K562 (cell line): ENCODE measurements around the gene SPATS2. TPM values are rescaled to one million over a fixed set of nuclear protein-coding genes. Genes with fewer than 3 reads are reported as not detected.

Experiments
- ARNT ChIP-seq, 2 experiments: fragments of 450-650 bp; IDR thresholded peaks; 2 replicates each; pipeline ENCODE4 v1.6.1; 2016; ENCODE audit warnings: mild to moderate bottlenecking in 1 of 2
- CREB1 ChIP-seq, 2 experiments: sonication (generic) in 1 of 2; formaldehyde crosslinking in 1 of 2; IDR thresholded peaks; 2 replicates each; pipeline versions ENCODE4 v1.6.1 to v1.8.0; 2012 to 2022; ENCODE audit warnings: inconsistent platforms in 1 of 2, mild to moderate bottlenecking in 1 of 2, missing genetic modification reagents in 1 of 2, moderate library complexity in 1 of 2
- CTBP1 ChIP-seq: fragments of 450-650 bp; IDR thresholded peaks from 2 replicates; pipeline ENCODE4 v1.6.1; 2016; ENCODE audit warnings: borderline replicate concordance
- ESRRA ChIP-seq: fragments of 450-650 bp; IDR thresholded peaks from 2 replicates; pipeline ENCODE4 v1.6.1; 2014; ENCODE audit warnings: low read depth, mild to moderate bottlenecking, moderate library complexity, borderline replicate concordance
- FOXP1 ChIP-seq: sonication (generic); formaldehyde crosslinking; IDR thresholded peaks from 2 replicates; pipeline ENCODE4 v1.8.0; 2022; ENCODE audit warnings: mild to moderate bottlenecking, missing genetic modification reagents
- GATAD2B ChIP-seq: fragments of 450-650 bp; IDR thresholded peaks from 2 replicates; pipeline ENCODE4 v1.6.1; 2017; ENCODE audit warnings: mild to moderate bottlenecking, borderline replicate concordance
- ILF3 ChIP-seq: fragments of 450-650 bp; IDR thresholded peaks from 2 replicates; pipeline ENCODE4 v1.6.1; 2018; ENCODE audit warnings: antibody characterized with exemption, mild to moderate bottlenecking, moderate library complexity, borderline replicate concordance
- NBN ChIP-seq: fragments of 450-650 bp; IDR thresholded peaks from 2 replicates; pipeline ENCODE4 v1.6.1; 2016; ENCODE audit warnings: low read depth, mild to moderate bottlenecking
- SMC3 ChIP-seq: conservative IDR thresholded peaks from 2 replicates; pipeline ENCODE4 v1.6.1; 2011; ENCODE audit warnings: low read depth, low read length, improper control_type of control experiment; ENCODE audit not compliant: insufficient read depth
- ZNF143 ChIP-seq: sonication (generic); formaldehyde crosslinking; IDR thresholded peaks from 2 replicates; pipeline ENCODE4 v1.9.0; 2022; ENCODE audit warnings: mild to moderate bottlenecking, missing genetic modification reagents
- ZNF696 ChIP-seq: fragments of 250-450 bp; sonication (Bioruptor Pico); conservative IDR thresholded peaks from 2 replicates; pipeline ENCODE4 v1.4.0; 2020; ENCODE audit warnings: mild to moderate bottlenecking, moderate library complexity
- polyA plus RNA-seq, 8 experiments: library from polyadenylated mRNA; depleted of rRNA in 4 of 8; stranded (reverse) in 5 of 8; unstranded in 3 of 8; fragments of >200 nt; fragmentation: Nextera tagmentation in 2 of 8; fragmentation: Illumina TruSeq in 1 of 8; extraction: Ambion mirVana in 2 of 8; extraction: Trizol in 1 of 8; gene quantifications; 2 replicates each; pipeline versions ENCODE4 v1.2.1 to v1.2.3, GENCODE V29; 2011 to 2014; ENCODE audit warnings: inconsistent platforms in 1 of 8, missing spikeins in 1 of 8
- total RNA-seq, 7 experiments: library from RNA; depleted of rRNA in 6 of 7; stranded (reverse); fragments of >200 nt in 6 of 7; fragmentation: Illumina TruSeq in 2 of 7; extraction: Trizol in 2 of 7; gene quantifications; 2 replicates each; pipeline versions ENCODE4 v1.2.1 to v1.2.3, GENCODE V29; 2011 to 2021; ENCODE audit warnings: low replicate concordance in 1 of 7
- TF ChIP-seq, protein P1 (sequence below): fragments of 450-650 bp; formaldehyde crosslinking; IDR thresholded peaks from 2 replicates; pipeline ENCODE4 v1.4.0; 2020; ENCODE audit warnings: mild to moderate bottlenecking, moderate library complexity
- TF ChIP-seq, protein P2 (sequence below): fragments of 450-650 bp; IDR thresholded peaks from 2 replicates; pipeline ENCODE4 v1.6.1; 2016
- TF ChIP-seq, protein P3 (sequence below), 3 experiments: IDR thresholded peaks in 2 of 3; conservative IDR thresholded peaks in 1 of 3; 2 replicates each; pipeline ENCODE4 v1.5.1; 2011 to 2012; ENCODE audit warnings: low read length in 3 of 3, mild to moderate bottlenecking in 3 of 3, control low read depth in 2 of 3, improper control_type of control experiment in 1 of 3, inconsistent platforms in 1 of 3, low read depth in 1 of 3, mixed read lengths in 1 of 3, moderate library complexity in 1 of 3; ENCODE audit not compliant: insufficient read depth in 2 of 3

Gene SPATS2
- total and polyA plus RNA-seq, 9 of the 15 experiments (the other 6 are each of a cell fraction or from before 2014, with no cell fraction given), result 5.4 to 48.2 (median 17.5) TPM

DNA sequence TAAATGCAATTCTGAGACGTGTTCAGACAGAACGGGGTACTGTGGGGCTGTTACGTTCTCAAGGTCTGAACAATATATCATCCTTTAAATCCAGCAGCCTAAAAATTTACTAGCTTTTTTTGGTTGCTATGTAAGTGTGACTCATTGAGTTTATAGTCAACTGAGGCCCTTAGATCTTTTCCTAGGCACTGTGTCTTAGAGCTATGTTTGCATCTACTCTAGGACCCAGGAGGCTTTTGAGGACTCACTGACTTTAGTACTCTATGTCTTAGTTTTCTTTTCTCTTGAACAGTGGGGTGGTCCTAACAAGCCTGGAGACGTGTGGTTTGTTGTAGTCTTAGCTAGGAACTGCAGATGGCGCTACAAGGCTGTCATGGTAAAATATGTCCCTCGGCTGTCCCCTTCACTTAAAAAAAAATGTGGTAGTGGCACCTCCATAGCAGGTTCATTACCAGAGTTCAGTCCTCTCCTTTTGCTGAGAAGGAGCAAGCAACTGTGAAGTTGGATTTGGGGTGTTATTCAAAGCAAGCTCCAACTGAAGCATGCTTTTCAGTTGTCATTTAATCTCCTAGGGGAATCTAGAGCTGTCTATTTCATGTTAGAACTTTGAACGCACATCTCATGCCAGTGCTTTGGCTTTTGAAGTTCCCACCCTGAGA lies 8.7 kb upstream of the SPATS2 start (continued):
- peak; percentile 27; the same call in 1 of the 2 replicates for TF ChIP-seq CTBP1
- peak; percentile 43; the same call in 1 of the 2 replicates for TF ChIP-seq GATAD2B
- no peak for TF ChIP-seq ZNF696 (CRISPR knock-in tag)
- TF ChIP-seq ARNT (IDR thresholded peaks at IDR 0.05), result 0 out of 4 replicates have a peak, but pooled peaks of 1 of the 2 experiments have one; percentile 30
- TF ChIP-seq CREB1 (IDR thresholded peaks at IDR 0.05), result 0 out of 2 replicates have a peak, but pooled peaks have one; percentile 12
- TF ChIP-seq CREB1 (CRISPR knock-in tag; IDR thresholded peaks at IDR 0.05), result no peak
- TF ChIP-seq, protein P1, sequence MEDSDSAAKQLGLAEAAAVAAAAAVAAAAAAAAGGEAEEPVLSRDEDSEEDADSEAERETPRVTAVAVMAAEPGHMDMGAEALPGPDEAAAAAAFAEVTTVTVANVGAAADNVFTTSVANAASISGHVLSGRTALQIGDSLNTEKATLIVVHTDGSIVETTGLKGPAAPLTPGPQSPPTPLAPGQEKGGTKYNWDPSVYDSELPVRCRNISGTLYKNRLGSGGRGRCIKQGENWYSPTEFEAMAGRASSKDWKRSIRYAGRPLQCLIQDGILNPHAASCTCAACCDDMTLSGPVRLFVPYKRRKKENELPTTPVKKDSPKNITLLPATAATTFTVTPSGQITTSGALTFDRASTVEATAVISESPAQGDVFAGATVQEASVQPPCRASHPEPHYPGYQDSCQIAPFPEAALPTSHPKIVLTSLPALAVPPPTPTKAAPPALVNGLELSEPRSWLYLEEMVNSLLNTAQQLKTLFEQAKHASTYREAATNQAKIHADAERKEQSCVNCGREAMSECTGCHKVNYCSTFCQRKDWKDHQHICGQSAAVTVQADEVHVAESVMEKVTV (CRISPR knock-in tag), result peak; percentile 95
- TF ChIP-seq NBN, result peak; percentile 41; the same call in 1 of the 2 replicates
- TF ChIP-seq ZNF143 (CRISPR knock-in tag), result no peak
- TF ChIP-seq FOXP1 (CRISPR knock-in tag), result no peak
- TF ChIP-seq, protein P2, sequence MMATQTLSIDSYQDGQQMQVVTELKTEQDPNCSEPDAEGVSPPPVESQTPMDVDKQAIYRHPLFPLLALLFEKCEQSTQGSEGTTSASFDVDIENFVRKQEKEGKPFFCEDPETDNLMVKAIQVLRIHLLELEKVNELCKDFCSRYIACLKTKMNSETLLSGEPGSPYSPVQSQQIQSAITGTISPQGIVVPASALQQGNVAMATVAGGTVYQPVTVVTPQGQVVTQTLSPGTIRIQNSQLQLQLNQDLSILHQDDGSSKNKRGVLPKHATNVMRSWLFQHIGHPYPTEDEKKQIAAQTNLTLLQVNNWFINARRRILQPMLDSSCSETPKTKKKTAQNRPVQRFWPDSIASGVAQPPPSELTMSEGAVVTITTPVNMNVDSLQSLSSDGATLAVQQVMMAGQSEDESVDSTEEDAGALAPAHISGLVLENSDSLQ, result 0 out of 2 replicates have a peak, but pooled peaks have one; percentile 12
- peak; percentile 20; the same call in 1 of the 2 replicates for TF ChIP-seq ESRRA
- peak; percentile 91 for TF ChIP-seq SMC3
- TF ChIP-seq ILF3, result 0 out of 2 replicates have a peak, but pooled peaks have one; percentile 39
- TF ChIP-seq, protein P3, sequence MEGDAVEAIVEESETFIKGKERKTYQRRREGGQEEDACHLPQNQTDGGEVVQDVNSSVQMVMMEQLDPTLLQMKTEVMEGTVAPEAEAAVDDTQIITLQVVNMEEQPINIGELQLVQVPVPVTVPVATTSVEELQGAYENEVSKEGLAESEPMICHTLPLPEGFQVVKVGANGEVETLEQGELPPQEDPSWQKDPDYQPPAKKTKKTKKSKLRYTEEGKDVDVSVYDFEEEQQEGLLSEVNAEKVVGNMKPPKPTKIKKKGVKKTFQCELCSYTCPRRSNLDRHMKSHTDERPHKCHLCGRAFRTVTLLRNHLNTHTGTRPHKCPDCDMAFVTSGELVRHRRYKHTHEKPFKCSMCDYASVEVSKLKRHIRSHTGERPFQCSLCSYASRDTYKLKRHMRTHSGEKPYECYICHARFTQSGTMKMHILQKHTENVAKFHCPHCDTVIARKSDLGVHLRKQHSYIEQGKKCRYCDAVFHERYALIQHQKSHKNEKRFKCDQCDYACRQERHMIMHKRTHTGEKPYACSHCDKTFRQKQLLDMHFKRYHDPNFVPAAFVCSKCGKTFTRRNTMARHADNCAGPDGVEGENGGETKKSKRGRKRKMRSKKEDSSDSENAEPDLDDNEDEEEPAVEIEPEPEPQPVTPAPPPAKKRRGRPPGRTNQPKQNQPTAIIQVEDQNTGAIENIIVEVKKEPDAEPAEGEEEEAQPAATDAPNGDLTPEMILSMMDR (IDR thresholded peaks at IDR 0.05 in 2 of 3, conservative IDR thresholded peaks at IDR 0.05 in 1 of 3; ENCODE audit: insufficient read depth in 2 of 3, low read depth in 1 of 3, low read length in 3 of 3), result peak; percentile 80 to 94 (median 90)
